Myocyte (in vitro differentiated cells): ENCODE results near the gene LTB. TPM values are rescaled to one million over a fixed set of nuclear protein-coding genes. Genes with fewer than 3 reads are reported as not detected.

Source experiments
- DNase-seq: peaks from one replicate; pipeline ENCODE4 v3.0.0-alpha.2; 2012; ENCODE audit warnings: low read depth
- total RNA-seq: library from RNA; depleted of rRNA; stranded (reverse); fragments of >200 nt; gene quantifications from 2 replicates; pipeline ENCODE4 v1.2.3, GENCODE V29; 2014

Gene LTB
- total RNA-seq, 1 donor from 2014 or later = 0.40 TPM

DNA sequence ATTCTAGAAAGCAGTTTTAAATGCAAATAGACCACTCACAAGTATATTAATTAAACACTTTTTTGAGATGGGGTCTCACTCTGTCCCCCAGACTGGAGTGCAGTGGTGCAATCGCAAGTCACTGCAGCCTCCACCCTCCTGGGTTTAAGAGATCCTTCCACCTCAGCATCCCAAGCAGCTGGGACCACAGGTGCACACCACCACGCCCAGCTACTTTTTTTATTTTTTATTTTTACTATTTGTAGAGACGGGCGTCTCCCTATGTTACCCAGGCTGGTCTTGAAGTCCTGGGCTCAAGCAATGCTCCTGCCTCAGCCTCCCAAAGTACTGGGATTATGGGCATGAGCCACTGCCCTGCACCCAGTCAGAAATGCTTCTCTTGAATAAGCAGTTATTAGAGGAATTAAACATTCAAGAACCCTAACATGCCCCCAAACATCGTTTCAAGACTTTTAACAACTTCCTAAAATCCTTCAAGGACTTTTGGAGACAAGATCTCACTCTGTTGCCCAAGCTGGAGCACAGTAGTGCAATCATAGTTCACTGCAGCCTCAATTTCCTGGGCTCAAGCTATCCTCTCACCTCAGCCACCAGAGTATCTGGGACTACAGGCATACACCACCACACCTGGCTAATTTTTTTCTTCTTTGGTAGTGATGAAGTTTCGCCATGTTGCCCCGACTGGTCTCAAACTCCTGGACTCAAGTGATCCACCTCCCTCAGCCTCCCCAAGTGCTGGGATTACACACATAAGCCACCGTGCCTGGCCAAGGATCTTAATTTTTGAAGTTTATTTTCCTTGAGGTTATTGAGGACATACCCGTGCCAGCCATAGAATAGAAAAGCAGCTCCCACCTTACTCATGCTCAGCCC is 50.2 kb downstream of the LTB start:
- DNase-seq = no peak

- no peak for DNase-seq
These were observed 51.1 kb downstream of the LTB start for GRCh38 chr6:31531162-31531561.

DNA sequence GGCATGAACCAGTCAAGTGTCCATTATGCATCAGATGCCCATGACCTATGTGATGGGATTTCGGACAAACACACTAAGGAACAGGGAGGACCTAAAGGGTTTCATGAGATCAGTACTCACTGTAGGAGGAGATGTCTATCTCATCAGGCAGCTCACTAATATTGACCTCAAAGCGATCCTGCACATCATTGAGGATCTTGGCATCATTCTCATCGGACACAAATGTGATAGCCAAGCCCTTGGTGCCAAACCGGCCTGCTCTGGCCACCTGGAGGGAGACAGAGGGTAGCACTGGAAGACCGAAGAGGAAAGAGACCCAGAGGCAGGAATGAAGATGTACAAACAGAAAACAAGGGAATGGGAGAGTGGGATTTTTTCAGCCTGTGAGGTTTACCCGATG is 51.6 kb downstream of the LTB start:
- DNase-seq = no peak

Other genes starting within 250 kb of the LTB start
- 137 and 270 TPM in 2 replicates for gene HLA-B, start 225.2 kb downstream of the LTB start, total RNA-seq
- gene MICA, start 178.8 kb downstream of the LTB start, total RNA-seq = 32.5 and 55.9 TPM in 2 replicates
- 2.1 and 2.9 TPM in 2 replicates for gene MICB, start 84.3 kb downstream of the LTB start, total RNA-seq
- gene MCCD1, start 53.5 kb downstream of the LTB start, total RNA-seq = not detected in 2 replicates
- gene DDX39B, start 40.4 kb downstream of the LTB start, total RNA-seq = 290 and 382 TPM in 2 replicates
- gene ATP6V1G2, start 35.8 kb downstream of the LTB start, total RNA-seq = 4.8 and 8.5 TPM in 2 replicates
- 26.1 and 28.3 TPM in 2 replicates for gene NFKBIL1, start 34.8 kb downstream of the LTB start, total RNA-seq
- not detected in 2 replicates for gene LTA, start 10.1 kb downstream of the LTB start, total RNA-seq
- not detected in 2 replicates for gene TNF, start 6.9 kb downstream of the LTB start, total RNA-seq
- not detected in 2 replicates for gene LST1, start 3.9 kb upstream of the LTB start, total RNA-seq
- gene NCR3, start 10.6 kb upstream of the LTB start, total RNA-seq = not detected in 2 replicates
- not detected in 2 replicates for gene AIF1, start 32.8 kb upstream of the LTB start, total RNA-seq
- gene PRRC2A, start 38.3 kb upstream of the LTB start, total RNA-seq = 77.2 and 85.9 TPM in 2 replicates
- 271 and 307 TPM in 2 replicates for gene BAG6, start 70.2 kb upstream of the LTB start, total RNA-seq
- 2.9 and 4.2 TPM in 2 replicates for gene APOM, start 73.5 kb upstream of the LTB start, total RNA-seq
- 20.6 and 24.0 TPM in 2 replicates for gene C6orf47, start 78.4 kb upstream of the LTB start, total RNA-seq
- 8.6 and 12.9 TPM in 2 replicates for gene GPANK1, start 82.6 kb upstream of the LTB start, total RNA-seq
- 211 and 248 TPM in 2 replicates for gene CSNK2B, start 83.7 kb upstream of the LTB start, total RNA-seq
- gene LY6G5B, start 87.6 kb upstream of the LTB start, total RNA-seq = 2.9 and 4.0 TPM in 2 replicates
- 2.7 and 3.4 TPM in 2 replicates for gene LY6G5C, start 98.6 kb upstream of the LTB start, total RNA-seq
- gene ABHD16A, start 120.9 kb upstream of the LTB start, total RNA-seq = 58.9 and 66.0 TPM in 2 replicates
- not detected in 2 replicates for gene LY6G6F, start 124.4 kb upstream of the LTB start, total RNA-seq
- not detected in 2 replicates for gene LY6G6D, start 132.9 kb upstream of the LTB start, total RNA-seq
- gene LY6G6C, start 139.3 kb upstream of the LTB start, total RNA-seq = not detected in 2 replicates
- gene MPIG6B, start 140.9 kb upstream of the LTB start, total RNA-seq = not detected in 2 replicates
- 120 and 142 TPM in 2 replicates for gene DDAH2, start 146.9 kb upstream of the LTB start, total RNA-seq
- 257 and 425 TPM in 2 replicates for gene CLIC1, start 154.1 kb upstream of the LTB start, total RNA-seq
- gene MSH5, start 157.6 kb upstream of the LTB start, total RNA-seq = 7.4 and 8.4 TPM in 2 replicates
- 0.94 TPM in 1 of 2 replicates, not detected in the other for gene SAPCD1, start 180.2 kb upstream of the LTB start, total RNA-seq
- 1.3 TPM in 1 of 2 replicates, not detected in the other for gene VWA7, start 194.9 kb upstream of the LTB start, total RNA-seq
- 56.4 and 62.2 TPM in 2 replicates for gene VARS1, start 213.3 kb upstream of the LTB start, total RNA-seq
- gene LSM2, start 224.5 kb upstream of the LTB start, total RNA-seq = 28.7 and 38.8 TPM in 2 replicates
- 2.6 and 3.6 TPM in 2 replicates for gene HSPA1L, start 232.9 kb upstream of the LTB start, total RNA-seq
- 109 and 131 TPM in 2 replicates for gene HSPA1A, start 233.1 kb upstream of the LTB start, total RNA-seq
- gene HSPA1B, start 245.3 kb upstream of the LTB start, total RNA-seq = 86.3 and 98.7 TPM in 2 replicates